Natural killer cell treated with Interleukin-12 subunit alpha and Interleukin-12 subunit beta and Interleukin-15 and Interleukin-18, amount 100 ng/mL, for 72 hours (primary cell): Measurements from ENCODE around the gene CTSH. TPM values are rescaled to one million over a fixed set of nuclear protein-coding genes. Genes with fewer than 3 reads are reported as not detected.

Experiments used
- ATAC-seq, 2 donors: fragments of 150-1000 bp; cut with Tn5 transposase in 1 of 2; sonication (Bioruptor Pico), chemical (Tn5 transposase) in 1 of 2; 2 replicates each; pipeline ENCODE4 v1.10.0; 2021
- DNase-seq: peaks from one replicate; pipeline ENCODE4 v3.0.0; 2022; ENCODE audit warnings: low spot score
- H3K27ac Mint-ChIP-seq, 2 donors: 1 replicate in 1 of 2; 2 replicates in 1 of 2; pipeline ENCODE4 v1.8.0; 2022; ENCODE audit warnings: mixed read lengths in 2 of 2, mild to moderate bottlenecking in 1 of 2, moderate library complexity in 1 of 2
- H3K27me3 Mint-ChIP-seq, 2 donors: 1 replicate in 1 of 2; 2 replicates in 1 of 2; pipeline ENCODE4 v1.8.0; 2022; ENCODE audit warnings: mixed read lengths in 2 of 2
- H3K36me3 Mint-ChIP-seq: one replicate; pipeline ENCODE4 v1.8.0; 2022; ENCODE audit warnings: mixed read lengths
- H3K4me1 Mint-ChIP-seq, 2 donors: 1 replicate in 1 of 2; 2 replicates in 1 of 2; pipeline ENCODE4 v1.8.0; 2022; ENCODE audit warnings: low read depth in 2 of 2, mixed read lengths in 2 of 2, mild to moderate bottlenecking in 1 of 2
- H3K4me3 Mint-ChIP-seq: one replicate; pipeline ENCODE4 v1.8.0; 2022; ENCODE audit warnings: mixed read lengths
- H3K9me3 Mint-ChIP-seq: 2 replicates; pipeline ENCODE4 v1.8.0; 2022; ENCODE audit warnings: mixed read lengths
- total RNA-seq, 2 donors: library from RNA; stranded (reverse); gene quantifications; one replicate each; pipeline ENCODE4 v1.2.3, GENCODE V29; 2022

CTSH gene
- total RNA-seq, 2 donors from 2014 or later: 16.1 to 25.2 TPM

- no peak for ATAC-seq
- Mint-ChIP-seq H3K4me1 (peaks cover 8 to 14% of the 10 kb centered on the region in 2 donors), H3K9me3 (no peaks in the 10 kb centered on the region), H3K36me3 (peaks cover 6% of the 10 kb centered on the region), H3K27me3 (peaks cover 8 to 18% of the 10 kb centered on the region in 2 donors), H3K27ac (no peak overlapping the region), H3K4me3 (no peak overlapping the region)
- no peak for DNase-seq
Observed at GRCh38 chr15:78942741-78943140, 2.1 kb downstream of the CTSH start.

- Mint-ChIP-seq H3K4me3 (peak overlapping the region; percentile 67), H3K9me3 (no peaks in the 10 kb centered on the region), H3K4me1 (peaks cover 10 to 18% of the 10 kb centered on the region in 2 donors), H3K27ac (peak overlapping the region; percentile 56 to 72), H3K36me3 (peaks cover 6% of the 10 kb centered on the region), H3K27me3 (peaks cover 8% of the 10 kb centered on the region in 2 donors)
- ATAC-seq (peak; percentile 72 to 85), DNase-seq (no peak)
Observed at GRCh38 chr15:78938658-78939488, 6.0 kb downstream of the CTSH start.

GRCh38 chr15:78937132-78937739, 7.6 kb downstream of the CTSH start:
- no peaks in the 10 kb centered on the region for H3K9me3 Mint-ChIP-seq
- peaks cover 10 to 18% of the 10 kb centered on the region in 2 donors for H3K4me1 Mint-ChIP-seq
- no peak for DNase-seq
- H3K27me3 Mint-ChIP-seq: peaks cover 5 to 8% of the 10 kb centered on the region in 2 donors
- peak in 1 of 2 donors; percentile 35 for ATAC-seq
- peak overlapping the region; percentile 38 for H3K4me3 Mint-ChIP-seq
- H3K36me3 Mint-ChIP-seq: peaks cover 6% of the 10 kb centered on the region
- H3K27ac Mint-ChIP-seq: no peak overlapping the region

- peaks cover 6% of the 10 kb centered on the region for H3K36me3 Mint-ChIP-seq
- H3K27me3 Mint-ChIP-seq: peaks cover 5 to 8% of the 10 kb centered on the region in 2 donors
- no peaks in the 10 kb centered on the region for H3K9me3 Mint-ChIP-seq
- no peak overlapping the region for H3K27ac Mint-ChIP-seq
- ATAC-seq (no peak), DNase-seq (no peak)
- no peak overlapping the region for H3K4me3 Mint-ChIP-seq
- peaks cover 10 to 18% of the 10 kb centered on the region in 2 donors for H3K4me1 Mint-ChIP-seq
Observed at GRCh38 chr15:78934655-78935023, 10.2 kb downstream of the CTSH start.

- Mint-ChIP-seq H3K27me3 (peaks cover 5 to 8% of the 10 kb centered on the region in 2 donors), H3K9me3 (no peaks in the 10 kb centered on the region), H3K27ac (no peak overlapping the region), H3K4me3 (no peak overlapping the region), H3K36me3 (peaks cover 6% of the 10 kb centered on the region), H3K4me1 (peaks cover 7 to 14% of the 10 kb centered on the region in 2 donors)
- ATAC-seq (no peak), DNase-seq (no peak)
Observed at GRCh38 chr15:78933823-78934654, 10.8 kb downstream of the CTSH start.

GRCh38 chr15:78933187-78933822, 11.5 kb downstream of the CTSH start:
- ATAC-seq: no peak
- DNase-seq: no peak
- peaks cover 2 to 4% of the 10 kb centered on the region in 2 donors for H3K27me3 Mint-ChIP-seq
- no peak overlapping the region for H3K27ac Mint-ChIP-seq
- H3K4me1 Mint-ChIP-seq: peaks cover 3 to 8% of the 10 kb centered on the region in 2 donors
- no peak overlapping the region for H3K4me3 Mint-ChIP-seq
- peaks cover 3% of the 10 kb centered on the region for H3K36me3 Mint-ChIP-seq
- no peaks in the 10 kb centered on the region for H3K9me3 Mint-ChIP-seq

GRCh38 chr15:78932258-78932808, 12.5 kb downstream of the CTSH start:
- no peaks in the 10 kb centered on the region for H3K36me3 Mint-ChIP-seq

GRCh38 chr15:78931439-78932257, 13.2 kb downstream of the CTSH start:
- no peak overlapping the region for H3K4me3 Mint-ChIP-seq
- no peaks in the 10 kb centered on the region for H3K27me3 Mint-ChIP-seq
- H3K27ac Mint-ChIP-seq: no peak overlapping the region
- H3K36me3 Mint-ChIP-seq: no peaks in the 10 kb centered on the region
- H3K4me1 Mint-ChIP-seq: no peaks in the 10 kb centered on the region
- ATAC-seq: peak in 1 of 2 donors; percentile 11
- no peak for DNase-seq
- no peaks in the 10 kb centered on the region for H3K9me3 Mint-ChIP-seq

More at GRCh38 chr15:78932258-78932808, 12.5 kb downstream of the CTSH start:
- Mint-ChIP-seq H3K4me1 (peaks cover under 1 to 3% of the 10 kb centered on the region in 2 donors), H3K27ac (no peak overlapping the region), H3K9me3 (no peaks in the 10 kb centered on the region), H3K4me3 (no peak overlapping the region), H3K27me3 (no peaks in the 10 kb centered on the region)
- ATAC-seq (no peak), DNase-seq (no peak)

- no peaks in the 10 kb centered on the region for H3K4me1 Mint-ChIP-seq
- H3K27me3 Mint-ChIP-seq: no peaks in the 10 kb centered on the region
- no peak for DNase-seq
- no peaks in the 10 kb centered on the region for H3K36me3 Mint-ChIP-seq
- H3K9me3 Mint-ChIP-seq: no peaks in the 10 kb centered on the region
- no peak for ATAC-seq
- no peak overlapping the region for H3K27ac Mint-ChIP-seq
- H3K4me3 Mint-ChIP-seq: no peak overlapping the region
Observed at GRCh38 chr15:78930577-78931388, 14.1 kb downstream of the CTSH start.

GRCh38 chr15:78929536-78930264, 15.1 kb downstream of the CTSH start:
- no peak for DNase-seq
- Mint-ChIP-seq H3K27ac (peak overlapping the region in 1 of 2 donors; percentile 12), H3K4me1 (no peaks in the 10 kb centered on the region), H3K27me3 (no peaks in the 10 kb centered on the region), H3K36me3 (no peaks in the 10 kb centered on the region), H3K4me3 (no peak overlapping the region), H3K9me3 (no peaks in the 10 kb centered on the region)
- ATAC-seq: no peak

- ATAC-seq (no peak), DNase-seq (no peak)
- Mint-ChIP-seq H3K9me3 (no peaks in the 10 kb centered on the region), H3K27ac (no peak overlapping the region), H3K27me3 (no peaks in the 10 kb centered on the region), H3K4me3 (no peak overlapping the region), H3K4me1 (no peaks in the 10 kb centered on the region), H3K36me3 (no peaks in the 10 kb centered on the region)
Observed at GRCh38 chr15:78928616-78929093, 16.2 kb downstream of the CTSH start.
